Osteoblast (primary cell): Measurements from ENCODE around the gene SLC2A2. TPM values are rescaled to one million over a fixed set of nuclear protein-coding genes. Genes with fewer than 3 reads are reported as not detected.

Source experiments
- DNase-seq: peaks from one replicate; pipeline ENCODE4 v3.0.0; 2011; ENCODE audit warnings: low spot score, mixed read lengths; ENCODE audit not compliant: insufficient read length; ENCODE audit errors: missing footprints
- H2AFZ ChIP-seq: 2 replicates; pipeline ENCODE4 v1.6.0; 2011; ENCODE audit warnings: mild to moderate bottlenecking, low read length
- H3K27ac ChIP-seq: 2 replicates; pipeline ENCODE4 v1.5.1; 2011; ENCODE audit warnings: mild to moderate bottlenecking, low read depth, low read length, moderate library complexity
- H3K27me3 ChIP-seq: 2 replicates; pipeline ENCODE4 v1.6.0; 2012; ENCODE audit warnings: mild to moderate bottlenecking, control low read depth, inconsistent platforms, low read length, moderate library complexity; ENCODE audit not compliant: insufficient read depth
- H3K36me3 ChIP-seq: 2 replicates; pipeline ENCODE4 v1.5.1; 2011; ENCODE audit warnings: mild to moderate bottlenecking, low read length, control low read depth, moderate library complexity; ENCODE audit not compliant: insufficient read depth
- H3K4me1 ChIP-seq: 2 replicates; pipeline ENCODE4 v1.5.1; 2011; ENCODE audit warnings: mild to moderate bottlenecking, low read length, control low read depth, moderate library complexity; ENCODE audit not compliant: insufficient read depth
- H3K4me2 ChIP-seq: 2 replicates; pipeline ENCODE4 v1.6.0; 2011; ENCODE audit warnings: mild to moderate bottlenecking, low read length; ENCODE audit not compliant: insufficient read depth
- H3K4me3 ChIP-seq: fragments of 200-600 bp; sonication (generic); 3 replicates; pipeline ENCODE4 v1.5.1; 2012; ENCODE audit warnings: mild to moderate bottlenecking, low read length, inconsistent platforms; ENCODE audit not compliant: insufficient read depth
- H3K79me2 ChIP-seq: 2 replicates; pipeline ENCODE4 v1.6.0; 2012; ENCODE audit warnings: mild to moderate bottlenecking, low read length, control low read depth, inconsistent platforms; ENCODE audit not compliant: insufficient read depth
- H3K9me3 ChIP-seq: 2 replicates; pipeline ENCODE4 v1.5.1; 2011; ENCODE audit warnings: low read depth, low read length, control low read depth
- H4K20me1 ChIP-seq: 2 replicates; pipeline ENCODE4 v1.6.0; 2012; ENCODE audit warnings: mild to moderate bottlenecking, low read length, control low read depth; ENCODE audit not compliant: insufficient read depth
- total RNA-seq: library from RNA; depleted of rRNA; stranded (reverse); fragments of >200 nt; gene quantifications from 2 replicates; pipeline ENCODE4 v1.2.3, GENCODE V29; 2012
- TF ChIP-seq, protein P1 (sequence below): IDR thresholded peaks from 2 replicates; pipeline ENCODE4 v1.5.1; 2011; ENCODE audit warnings: mild to moderate bottlenecking, low read depth, low read length, moderate library complexity; ENCODE audit errors: extremely low read depth

The SLC2A2 gene
- total RNA-seq, 1 donor = not detected

DNA sequence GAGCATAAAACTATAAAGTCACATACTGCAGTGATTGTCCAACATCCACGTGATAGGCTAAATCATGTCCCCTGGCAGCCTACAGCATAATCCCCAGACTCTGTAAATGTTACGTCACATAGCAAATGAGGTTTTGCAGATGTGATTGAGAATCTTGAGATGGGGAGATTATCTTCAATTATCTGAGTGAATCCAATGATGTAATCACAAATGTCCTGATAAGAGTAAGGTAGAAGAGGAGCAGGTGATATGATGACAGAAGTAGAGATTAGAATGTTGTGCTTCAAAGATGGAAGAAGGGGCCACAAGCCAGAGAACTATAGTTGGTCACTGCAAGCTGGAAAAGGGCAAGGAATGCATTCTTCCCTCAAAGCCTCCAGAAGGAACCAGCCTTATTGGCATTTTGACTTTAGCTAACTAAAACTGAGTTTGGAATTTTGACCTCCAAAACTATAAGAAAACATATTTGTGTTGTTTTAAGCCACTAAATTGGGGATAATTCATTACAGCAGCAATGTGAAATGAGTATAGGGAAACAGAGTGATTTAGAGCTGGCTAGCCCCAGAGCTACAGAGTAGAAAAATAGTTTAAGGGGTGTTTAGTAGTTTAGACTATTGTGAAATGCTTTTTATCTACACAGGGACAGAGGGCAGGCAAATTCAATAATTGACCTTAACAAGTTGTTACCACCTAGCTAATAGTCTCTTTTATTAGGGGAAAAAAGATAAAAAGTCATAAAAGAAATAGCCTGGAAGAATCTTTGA is 15.2 kb downstream of the SLC2A2 start:
- no peak overlapping the region for H2AFZ ChIP-seq
- no peak overlapping the region for H3K27ac ChIP-seq
- no peaks in the 10 kb centered on the region for H3K9me3 ChIP-seq
- H4K20me1 ChIP-seq = no peaks in the 10 kb centered on the region
- H3K4me2 ChIP-seq = no peak overlapping the region
- H3K4me1 ChIP-seq = peaks cover 4% of the 10 kb centered on the region
- H3K79me2 ChIP-seq = no peaks in the 10 kb centered on the region
- no peak overlapping the region for H3K4me3 ChIP-seq
- H3K36me3 ChIP-seq = no peaks in the 10 kb centered on the region
- TF ChIP-seq, protein P1, sequence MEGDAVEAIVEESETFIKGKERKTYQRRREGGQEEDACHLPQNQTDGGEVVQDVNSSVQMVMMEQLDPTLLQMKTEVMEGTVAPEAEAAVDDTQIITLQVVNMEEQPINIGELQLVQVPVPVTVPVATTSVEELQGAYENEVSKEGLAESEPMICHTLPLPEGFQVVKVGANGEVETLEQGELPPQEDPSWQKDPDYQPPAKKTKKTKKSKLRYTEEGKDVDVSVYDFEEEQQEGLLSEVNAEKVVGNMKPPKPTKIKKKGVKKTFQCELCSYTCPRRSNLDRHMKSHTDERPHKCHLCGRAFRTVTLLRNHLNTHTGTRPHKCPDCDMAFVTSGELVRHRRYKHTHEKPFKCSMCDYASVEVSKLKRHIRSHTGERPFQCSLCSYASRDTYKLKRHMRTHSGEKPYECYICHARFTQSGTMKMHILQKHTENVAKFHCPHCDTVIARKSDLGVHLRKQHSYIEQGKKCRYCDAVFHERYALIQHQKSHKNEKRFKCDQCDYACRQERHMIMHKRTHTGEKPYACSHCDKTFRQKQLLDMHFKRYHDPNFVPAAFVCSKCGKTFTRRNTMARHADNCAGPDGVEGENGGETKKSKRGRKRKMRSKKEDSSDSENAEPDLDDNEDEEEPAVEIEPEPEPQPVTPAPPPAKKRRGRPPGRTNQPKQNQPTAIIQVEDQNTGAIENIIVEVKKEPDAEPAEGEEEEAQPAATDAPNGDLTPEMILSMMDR = no peak
- no peaks in the 10 kb centered on the region for H3K27me3 ChIP-seq
- DNase-seq = no peak

DNA sequence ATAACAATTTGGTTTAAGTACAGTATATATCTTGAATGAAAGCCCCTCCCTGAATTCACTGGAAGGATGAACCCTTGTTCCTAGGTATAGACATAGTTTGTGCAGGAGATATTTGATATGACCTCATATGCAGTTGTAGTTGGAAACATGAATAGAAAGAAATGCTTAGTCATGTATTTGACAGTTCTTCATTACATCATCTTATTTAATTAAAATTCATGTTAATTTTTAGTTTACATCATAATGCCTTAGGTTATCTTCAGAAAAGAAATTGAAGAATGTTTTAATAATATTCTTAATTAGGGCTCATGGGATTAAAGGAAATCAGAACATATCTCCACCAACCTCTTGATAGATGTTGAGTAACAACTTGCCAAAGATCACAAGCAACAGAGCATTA is 19.2 kb downstream of the SLC2A2 start:
- H3K79me2 ChIP-seq = no peaks in the 10 kb centered on the region
- H3K36me3 ChIP-seq = no peaks in the 10 kb centered on the region
- H3K4me2 ChIP-seq = no peak overlapping the region
- H3K27me3 ChIP-seq = no peaks in the 10 kb centered on the region
- H3K27ac ChIP-seq = no peak overlapping the region
- H3K9me3 ChIP-seq = no peaks in the 10 kb centered on the region
- H2AFZ ChIP-seq = no peak overlapping the region
- TF ChIP-seq, protein P1 = no peak
- peaks cover 7% of the 10 kb centered on the region for H3K4me1 ChIP-seq
- H4K20me1 ChIP-seq = no peaks in the 10 kb centered on the region
- no peak for DNase-seq
- H3K4me3 ChIP-seq = no peak overlapping the region

DNA sequence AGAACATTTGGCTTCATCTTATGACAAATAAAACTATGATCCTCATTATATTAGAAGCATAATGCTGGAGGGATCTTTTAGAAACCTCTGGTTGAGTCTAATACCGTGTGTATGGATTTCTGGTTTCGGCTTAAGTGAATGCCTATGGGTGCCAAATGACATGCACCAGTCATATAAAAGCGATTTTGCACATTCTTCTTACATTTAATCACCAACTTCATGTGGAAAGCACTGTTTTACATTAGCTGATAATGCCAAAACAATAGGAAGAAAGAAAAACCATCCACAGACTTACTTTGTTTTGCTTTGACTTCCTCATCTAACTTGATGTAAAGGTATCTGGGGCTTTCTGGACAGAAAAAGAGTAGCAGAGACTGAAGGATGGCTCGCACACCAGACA is 20.9 kb downstream of the SLC2A2 start:
- no peaks in the 10 kb centered on the region for H3K27me3 ChIP-seq
- TF ChIP-seq, protein P1 = no peak
- H3K4me3 ChIP-seq = no peak overlapping the region
- no peak for DNase-seq
- no peaks in the 10 kb centered on the region for H3K9me3 ChIP-seq
- no peaks in the 10 kb centered on the region for H3K36me3 ChIP-seq
- H3K79me2 ChIP-seq = no peaks in the 10 kb centered on the region
- peak overlapping the region; percentile 37 for H3K4me2 ChIP-seq
- H3K27ac ChIP-seq = peak overlapping the region; percentile 43
- H3K4me1 ChIP-seq = peaks cover 12% of the 10 kb centered on the region
- H2AFZ ChIP-seq = peak overlapping the region; percentile 44
- H4K20me1 ChIP-seq = no peaks in the 10 kb centered on the region

GRCh38 chr3:171001957-171002694 is 24.4 kb downstream of the SLC2A2 start:
- DNase-seq = no peak
- H2AFZ ChIP-seq = no peak overlapping the region
- no peaks in the 10 kb centered on the region for H3K36me3 ChIP-seq
- H3K4me2 ChIP-seq = no peak overlapping the region
- H4K20me1 ChIP-seq = no peaks in the 10 kb centered on the region
- peaks cover 43% of the 10 kb centered on the region for H3K4me1 ChIP-seq
- H3K9me3 ChIP-seq = no peaks in the 10 kb centered on the region
- H3K79me2 ChIP-seq = no peaks in the 10 kb centered on the region
- H3K4me3 ChIP-seq = no peak overlapping the region
- no peaks in the 10 kb centered on the region for H3K27me3 ChIP-seq
- TF ChIP-seq, protein P1 = no peak
- H3K27ac ChIP-seq = peak overlapping the region; percentile 2
